Testis (tissue), 2 donors: ENCODE results near the gene KLF5.

Experiments used
- CTCF ChIP-seq, 3 experiments: fragments of 450-650 bp in 2 of 3; fragments of 200-600 bp in 1 of 3; sonication (generic) in 1 of 3; IDR thresholded peaks; one replicate each; pipeline ENCODE4 v1.5.1; 2016 to 2019; ENCODE audit warnings: antibody characterized with exemption in 3 of 3, mild to moderate bottlenecking in 2 of 3, moderate library complexity in 1 of 3
- POLR2A ChIP-seq: fragments of 450-650 bp; IDR thresholded peaks from one replicate; pipeline ENCODE4 v1.6.1; 2017; ENCODE audit warnings: antibody characterized with exemption, mild to moderate bottlenecking, moderate library complexity

GRCh38 chr13:73092829-73093228, 34.0 kb downstream of the KLF5 start:
- TF ChIP-seq CTCF (IDR thresholded peaks at IDR 0.05): no peak
- no peak for TF ChIP-seq POLR2A
